Fibroblast of mammary gland (primary cell): ENCODE data around the gene PTPRH.
"Not testable (repeated sequence)": the region's sequence is repeated elsewhere in the genome, so short reads cannot be mapped to it uniquely, and the experiment has no call there.

Experiments used
- DNase-seq: peaks from one replicate; pipeline ENCODE4 v3.0.0-alpha.2; 2010; ENCODE audit warnings: low read depth
- H3K4me3 ChIP-seq: 2 replicates; pipeline ENCODE4 v1.5.1; 2011; ENCODE audit warnings: low read depth, mild to moderate bottlenecking, low read length, moderate library complexity; ENCODE audit not compliant: control insufficient read depth
- TF ChIP-seq, protein P1 (sequence below): conservative IDR thresholded peaks from 2 replicates; pipeline ENCODE4 v1.5.1; 2011; ENCODE audit warnings: low read depth, low read length, inconsistent platforms; ENCODE audit not compliant: control insufficient read depth, insufficient read depth

Gene PTPRH

DNA sequence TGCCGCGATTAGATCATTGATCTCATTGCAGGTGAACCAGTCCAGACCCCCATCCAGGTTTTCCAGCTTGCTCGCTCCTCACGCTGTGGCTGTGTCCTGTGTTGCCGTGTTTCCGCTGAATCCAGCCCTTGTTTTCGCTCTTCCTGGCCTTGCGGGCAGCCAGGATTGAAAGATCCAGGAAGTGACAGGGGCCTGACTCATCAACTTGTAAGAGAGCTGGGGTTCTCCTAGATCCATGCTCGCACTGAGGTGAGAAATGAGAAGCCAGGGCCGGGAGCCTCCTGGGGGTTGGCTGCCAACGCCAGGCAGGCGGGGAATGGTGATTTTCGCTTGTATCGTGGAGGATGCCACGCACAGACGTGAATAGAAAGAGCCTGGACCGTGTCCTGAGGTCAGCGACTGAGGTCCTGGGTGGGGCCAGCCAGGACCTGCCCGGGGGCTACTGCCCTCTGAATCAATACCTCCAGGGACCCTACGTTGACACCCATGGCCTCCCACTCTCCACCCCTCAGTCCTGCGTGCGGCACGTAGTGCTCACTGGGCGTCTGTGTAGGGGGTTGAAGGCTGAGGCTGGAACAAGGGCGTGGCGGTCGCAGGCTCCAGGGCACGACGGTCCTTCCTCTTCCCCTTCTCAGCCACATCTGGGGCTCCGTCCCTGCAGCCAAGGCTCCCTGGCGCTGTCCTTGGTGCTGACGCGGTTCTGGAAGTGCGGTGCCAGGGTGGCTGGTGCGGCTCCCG, 7.3 kb upstream of the PTPRH start:
- TF ChIP-seq, protein P1, sequence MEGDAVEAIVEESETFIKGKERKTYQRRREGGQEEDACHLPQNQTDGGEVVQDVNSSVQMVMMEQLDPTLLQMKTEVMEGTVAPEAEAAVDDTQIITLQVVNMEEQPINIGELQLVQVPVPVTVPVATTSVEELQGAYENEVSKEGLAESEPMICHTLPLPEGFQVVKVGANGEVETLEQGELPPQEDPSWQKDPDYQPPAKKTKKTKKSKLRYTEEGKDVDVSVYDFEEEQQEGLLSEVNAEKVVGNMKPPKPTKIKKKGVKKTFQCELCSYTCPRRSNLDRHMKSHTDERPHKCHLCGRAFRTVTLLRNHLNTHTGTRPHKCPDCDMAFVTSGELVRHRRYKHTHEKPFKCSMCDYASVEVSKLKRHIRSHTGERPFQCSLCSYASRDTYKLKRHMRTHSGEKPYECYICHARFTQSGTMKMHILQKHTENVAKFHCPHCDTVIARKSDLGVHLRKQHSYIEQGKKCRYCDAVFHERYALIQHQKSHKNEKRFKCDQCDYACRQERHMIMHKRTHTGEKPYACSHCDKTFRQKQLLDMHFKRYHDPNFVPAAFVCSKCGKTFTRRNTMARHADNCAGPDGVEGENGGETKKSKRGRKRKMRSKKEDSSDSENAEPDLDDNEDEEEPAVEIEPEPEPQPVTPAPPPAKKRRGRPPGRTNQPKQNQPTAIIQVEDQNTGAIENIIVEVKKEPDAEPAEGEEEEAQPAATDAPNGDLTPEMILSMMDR: no peak
- peak; percentile 100 for DNase-seq
- H3K4me3 ChIP-seq: peak overlapping the region; percentile 30

DNA sequence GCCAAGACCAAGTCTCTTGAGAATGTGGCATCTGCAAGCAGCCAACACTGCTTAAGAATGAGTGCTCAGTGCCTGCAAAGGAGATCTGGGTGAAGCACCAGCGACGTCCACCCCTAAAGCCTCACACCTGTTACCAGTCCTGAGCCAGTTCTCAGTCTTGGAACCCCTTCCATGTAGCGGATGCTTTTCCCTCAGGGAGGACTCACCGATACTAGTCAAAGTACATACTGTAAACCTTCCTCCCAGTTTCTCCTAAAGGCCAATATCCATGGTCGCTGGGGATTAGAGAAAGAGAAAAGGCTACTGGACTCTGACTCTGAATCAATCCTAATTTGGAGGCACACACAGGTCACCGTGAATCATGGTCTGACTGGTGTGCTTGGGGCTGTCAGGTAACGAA, 4.2 kb upstream of the PTPRH start:
- TF ChIP-seq, protein P1: no peak
- no peak overlapping the region for H3K4me3 ChIP-seq
- DNase-seq: no peak

DNA sequence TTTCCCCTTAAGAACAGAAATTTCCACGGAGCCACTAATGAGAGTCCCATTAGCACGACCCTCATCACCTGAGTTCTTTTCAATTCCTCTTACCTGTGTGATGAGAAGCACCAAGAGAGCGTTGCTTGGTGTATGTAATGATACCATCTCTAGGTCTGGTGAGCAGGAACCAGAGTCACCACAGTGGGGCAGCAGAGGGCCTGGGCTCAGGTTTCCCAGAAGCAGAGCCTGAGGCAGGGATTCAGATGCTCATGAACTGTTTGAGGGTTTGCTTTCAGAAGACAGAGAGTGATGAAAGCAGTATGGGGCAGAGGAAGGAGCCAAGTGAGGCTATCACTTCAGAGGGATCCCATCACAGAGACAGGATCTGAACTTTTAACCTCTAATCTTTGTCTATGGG, 3.1 kb upstream of the PTPRH start:
- TF ChIP-seq, protein P1: peak; percentile 33
- DNase-seq: no peak
- no peak overlapping the region for H3K4me3 ChIP-seq

DNA sequence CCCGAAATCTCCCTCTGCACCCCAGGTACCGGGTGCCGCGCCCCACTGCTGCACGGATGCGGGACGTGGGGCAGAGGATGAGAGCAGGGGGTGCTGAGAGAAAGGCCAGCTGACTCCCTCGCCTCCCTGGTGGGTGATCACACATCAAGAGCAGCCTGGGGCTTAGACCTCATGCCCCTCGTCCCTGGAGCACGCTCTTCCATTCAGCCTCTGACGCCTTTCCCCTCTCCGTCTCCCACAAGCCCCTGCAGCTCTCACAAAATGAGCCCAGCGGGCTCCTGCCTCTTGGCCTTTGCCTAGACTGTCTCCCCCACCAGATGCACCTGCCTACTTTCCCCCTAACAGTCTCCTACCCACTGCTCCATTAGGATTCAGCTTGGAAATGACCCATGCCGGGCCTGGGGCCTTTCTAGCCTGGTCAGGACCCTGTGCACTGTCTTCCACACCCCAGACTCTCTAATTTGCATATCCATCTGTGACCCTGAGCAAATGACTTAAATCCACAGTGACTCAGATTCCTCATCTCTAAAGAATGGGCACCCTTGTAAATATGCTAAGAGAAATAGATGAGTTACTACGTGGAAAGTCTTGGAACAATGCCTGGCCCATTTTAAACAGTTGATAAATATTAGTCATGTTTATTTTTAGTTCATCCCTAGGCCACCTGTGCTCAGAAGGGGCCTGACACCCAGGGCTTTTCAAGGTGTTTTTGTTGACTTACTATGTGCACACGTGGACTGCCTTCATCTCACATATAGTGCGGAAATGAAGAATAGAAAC, 582 bp upstream of the PTPRH start:
- TF ChIP-seq, protein P1: no peak
- peak; percentile 97 for DNase-seq
- no peak overlapping the region for H3K4me3 ChIP-seq

DNA sequence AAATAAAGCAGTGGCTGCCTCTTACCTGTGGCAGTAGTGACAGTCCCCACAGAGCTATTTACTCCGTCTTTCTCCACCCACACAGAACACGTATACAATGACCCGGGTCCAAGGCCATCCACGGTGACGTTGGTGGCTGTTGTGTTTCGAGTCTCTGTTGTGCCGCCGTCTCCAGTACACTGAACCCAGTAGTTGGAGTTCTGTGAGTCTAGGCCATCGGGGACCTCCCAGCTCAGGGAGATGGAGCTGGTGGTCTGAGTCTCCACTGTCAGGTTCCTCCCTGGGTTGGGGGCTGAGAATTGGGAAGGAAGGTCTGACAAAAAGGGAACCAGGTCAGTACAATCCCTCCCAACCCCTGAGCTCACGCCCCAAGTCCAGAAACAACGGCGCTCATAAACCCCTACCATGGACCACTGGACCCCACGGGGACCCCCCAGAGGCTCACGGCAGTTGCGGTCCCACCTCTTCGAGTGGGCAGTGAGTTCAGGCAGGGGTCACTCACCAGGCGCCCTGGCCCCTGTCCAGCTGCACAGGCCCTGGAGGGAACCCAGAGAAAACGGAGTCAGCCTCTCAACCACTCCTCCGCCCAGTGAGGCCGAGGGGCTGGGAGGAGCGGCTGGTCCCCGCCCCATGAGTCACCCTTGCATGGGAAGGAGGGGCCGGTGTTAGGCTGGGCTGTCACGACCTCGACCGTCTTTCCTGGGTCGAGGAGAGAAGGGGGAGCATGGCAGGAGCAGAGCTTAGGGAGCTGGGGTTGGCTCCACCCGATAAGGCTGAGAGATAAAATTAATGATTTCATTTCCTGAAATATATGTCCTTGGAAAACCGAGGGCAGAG, 2.4 kb downstream of the PTPRH start:
- peak; percentile 94 for DNase-seq
- TF ChIP-seq, protein P1: no peak
- H3K4me3 ChIP-seq: peak overlapping the region; percentile 21

DNA sequence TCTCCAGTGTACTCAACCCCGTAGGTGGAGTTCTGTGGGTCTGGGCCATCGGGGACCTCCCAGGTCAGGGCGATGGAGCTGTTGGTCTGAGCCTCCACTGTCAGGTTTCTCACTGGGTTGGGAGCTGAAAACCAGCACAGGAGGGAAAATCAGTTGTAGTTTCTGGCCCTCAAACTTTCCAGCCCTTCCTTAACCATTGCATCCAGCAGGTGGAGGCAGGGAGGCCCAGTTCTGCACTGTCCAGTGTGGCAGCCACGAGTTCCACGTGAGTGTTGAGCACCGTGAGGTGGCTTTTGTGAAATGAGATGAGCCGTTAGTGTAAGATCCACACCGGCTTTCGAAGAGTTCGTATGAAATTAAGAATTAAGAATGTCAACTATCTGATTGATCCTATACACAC, 7.1 kb downstream of the PTPRH start:
- DNase-seq: not testable (repeated sequence)

DNA sequence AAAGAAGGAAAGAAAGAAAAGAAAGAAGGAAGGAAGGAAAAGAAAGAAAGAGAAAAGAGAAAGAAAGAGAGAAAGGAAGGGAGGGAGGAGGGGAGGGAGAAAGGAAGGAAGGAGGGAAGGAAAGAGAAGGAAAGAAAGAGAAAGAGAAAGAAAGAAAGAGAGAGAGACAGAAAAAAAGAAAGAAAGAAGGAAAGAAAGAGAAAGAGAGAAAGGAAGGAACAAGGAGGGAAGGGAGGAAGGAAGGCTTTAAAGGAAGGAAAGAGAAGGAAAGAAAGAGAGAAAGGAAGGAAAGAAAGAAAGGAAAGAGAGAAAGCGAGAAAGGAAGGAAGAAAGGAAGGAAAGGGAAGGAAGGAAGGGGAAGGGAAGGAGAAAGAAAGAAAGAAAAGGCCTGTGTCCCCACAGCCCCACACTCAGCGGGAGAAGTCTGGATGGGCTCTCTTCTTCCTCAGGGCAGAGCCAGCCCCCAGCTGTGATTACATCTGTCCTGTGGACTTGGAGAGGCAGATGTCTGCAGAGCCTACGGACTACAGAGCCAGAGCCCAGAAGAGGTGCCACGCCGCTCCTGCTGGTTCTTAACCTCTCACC, 9.6 kb downstream of the PTPRH start:
- TF ChIP-seq, protein P1: no peak
- H3K4me3 ChIP-seq: no peak overlapping the region
- no peak for DNase-seq

More for the DNA sequence above, 7.1 kb downstream of the PTPRH start:
- not testable (repeated sequence) for H3K4me3 ChIP-seq
